Bronchial epithelial cell (primary cell): ENCODE measurements around the gene CORO2A. TPM values are rescaled to one million over a fixed set of nuclear protein-coding genes. Genes with fewer than 3 reads are reported as not detected.
A peak's percentile ranks its signal among the peaks of the same experiment; 100 is the strongest.
"Not testable (repeated sequence)": the region's sequence is repeated elsewhere in the genome, so short reads cannot be mapped to it uniquely, and the experiment has no call there.

Source experiments
- DNase-seq: peaks from one replicate; pipeline ENCODE4 v3.0.0-alpha.2; 2010; ENCODE audit warnings: low read depth
- FAIRE-seq: peaks from 2 replicates; lab custom pipeline; 2011; peaks lifted over from hg19 to GRCh38; lab: Jason Lieb, UNC
- H3K27me3 ChIP-seq: 2 replicates; pipeline ENCODE4 v1.5.1; 2011; ENCODE audit warnings: low read length; ENCODE audit not compliant: control insufficient read depth, insufficient read depth
- H3K36me3 ChIP-seq: 2 replicates; pipeline ENCODE4 v1.5.1; 2011; ENCODE audit warnings: low read length; ENCODE audit not compliant: control insufficient read depth, insufficient read depth
- H3K4me3 ChIP-seq: 2 replicates; pipeline ENCODE4 v1.5.1; 2011; ENCODE audit warnings: mild to moderate bottlenecking, low read depth, low read length, control low read depth
- total RNA-seq: library from RNA; depleted of rRNA; stranded (reverse); fragments of >200 nt; gene quantifications from 2 replicates; pipeline ENCODE4 v1.2.1, GENCODE V29; 2014
- TF ChIP-seq, protein P1 (sequence below): IDR thresholded peaks from 2 replicates; pipeline ENCODE4 v1.5.1; 2011; ENCODE audit warnings: mild to moderate bottlenecking, moderate library complexity, low read length, control low read depth, inconsistent platforms; ENCODE audit not compliant: insufficient read depth, severe bottlenecking

The CORO2A gene
- total RNA-seq, 1 donor from 2014 or later: 22.1 TPM

DNA sequence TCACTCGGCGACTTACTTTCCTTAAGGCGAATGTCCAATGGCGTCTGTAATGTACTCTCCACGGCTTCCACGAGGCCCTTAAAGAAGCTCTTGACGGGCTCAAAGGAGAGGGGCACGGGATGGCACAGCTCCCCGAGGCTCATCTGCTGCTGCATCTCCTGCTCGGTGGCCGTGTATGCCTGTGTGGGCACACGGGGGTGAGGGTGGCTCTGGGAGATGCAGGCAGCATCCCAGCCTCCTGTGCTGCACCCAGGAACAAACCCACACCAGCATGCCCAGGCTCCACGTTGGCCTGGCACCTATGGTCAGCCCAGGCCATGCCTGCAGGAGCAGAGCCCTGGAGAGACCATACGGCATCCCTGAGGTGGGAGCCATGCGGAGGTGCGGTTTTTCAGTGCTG, 97.6 kb downstream of the CORO2A start:
- H3K36me3 ChIP-seq: peaks cover 7% of the 10 kb centered on the region

DNA sequence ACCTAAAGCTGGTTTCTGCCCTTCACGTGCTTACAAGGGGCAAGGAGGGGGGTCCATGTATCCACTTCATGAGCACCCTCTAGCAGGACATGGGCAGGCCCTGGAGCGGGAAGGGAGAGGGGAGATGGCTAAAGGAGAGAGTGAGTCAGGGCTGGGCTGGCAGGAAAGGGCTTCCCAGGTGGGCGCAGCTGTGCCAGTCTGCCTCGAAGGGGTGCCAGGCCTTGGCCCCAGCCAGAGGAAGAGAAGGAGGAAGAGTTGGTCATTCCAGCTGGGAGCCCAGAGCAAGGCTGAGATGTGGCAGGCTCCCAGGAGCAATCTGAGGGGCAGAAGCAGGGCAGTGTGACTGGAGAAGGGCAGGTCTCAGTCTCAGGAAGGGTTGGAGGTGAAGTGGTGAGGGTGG, 98.1 kb downstream of the CORO2A start:
- DNase-seq (no peak), FAIRE-seq (no peak)
- H3K27me3 ChIP-seq: no peaks in the 10 kb centered on the region
- no peak overlapping the region for H3K4me3 ChIP-seq
- TF ChIP-seq, protein P1, sequence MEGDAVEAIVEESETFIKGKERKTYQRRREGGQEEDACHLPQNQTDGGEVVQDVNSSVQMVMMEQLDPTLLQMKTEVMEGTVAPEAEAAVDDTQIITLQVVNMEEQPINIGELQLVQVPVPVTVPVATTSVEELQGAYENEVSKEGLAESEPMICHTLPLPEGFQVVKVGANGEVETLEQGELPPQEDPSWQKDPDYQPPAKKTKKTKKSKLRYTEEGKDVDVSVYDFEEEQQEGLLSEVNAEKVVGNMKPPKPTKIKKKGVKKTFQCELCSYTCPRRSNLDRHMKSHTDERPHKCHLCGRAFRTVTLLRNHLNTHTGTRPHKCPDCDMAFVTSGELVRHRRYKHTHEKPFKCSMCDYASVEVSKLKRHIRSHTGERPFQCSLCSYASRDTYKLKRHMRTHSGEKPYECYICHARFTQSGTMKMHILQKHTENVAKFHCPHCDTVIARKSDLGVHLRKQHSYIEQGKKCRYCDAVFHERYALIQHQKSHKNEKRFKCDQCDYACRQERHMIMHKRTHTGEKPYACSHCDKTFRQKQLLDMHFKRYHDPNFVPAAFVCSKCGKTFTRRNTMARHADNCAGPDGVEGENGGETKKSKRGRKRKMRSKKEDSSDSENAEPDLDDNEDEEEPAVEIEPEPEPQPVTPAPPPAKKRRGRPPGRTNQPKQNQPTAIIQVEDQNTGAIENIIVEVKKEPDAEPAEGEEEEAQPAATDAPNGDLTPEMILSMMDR: no peak
- H3K36me3 ChIP-seq: peaks cover 7% of the 10 kb centered on the region

More for the DNA sequence above, 97.6 kb downstream of the CORO2A start:
- Histone ChIP-seq H3K4me3 (no peak overlapping the region), H3K27me3 (no peaks in the 10 kb centered on the region)
- FAIRE-seq (no peak), DNase-seq (no peak)
- TF ChIP-seq, protein P1: no peak

DNA sequence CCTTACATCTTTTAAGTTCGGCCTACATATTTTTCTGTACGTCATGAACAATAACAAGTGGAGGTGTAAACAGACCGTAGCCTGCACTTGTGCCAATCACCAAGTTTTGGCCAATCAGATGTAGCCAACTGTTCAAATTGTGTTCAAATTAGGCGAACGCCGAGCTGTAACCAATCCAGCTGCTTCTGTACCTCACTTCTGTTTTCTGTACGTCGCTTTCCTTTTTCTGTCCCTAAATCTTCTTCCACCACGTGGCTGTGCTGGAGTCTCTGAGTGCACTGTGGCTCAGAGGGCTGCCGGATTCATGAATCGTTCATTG, 99.9 kb downstream of the CORO2A start:
- H3K27me3 ChIP-seq: no peaks in the 10 kb centered on the region
- H3K36me3 ChIP-seq: peaks cover 7% of the 10 kb centered on the region
- DNase-seq (peak; percentile 56), FAIRE-seq (no peak)
- H3K4me3 ChIP-seq: peak overlapping the region; percentile 16
- TF ChIP-seq, protein P1: no peak

DNA sequence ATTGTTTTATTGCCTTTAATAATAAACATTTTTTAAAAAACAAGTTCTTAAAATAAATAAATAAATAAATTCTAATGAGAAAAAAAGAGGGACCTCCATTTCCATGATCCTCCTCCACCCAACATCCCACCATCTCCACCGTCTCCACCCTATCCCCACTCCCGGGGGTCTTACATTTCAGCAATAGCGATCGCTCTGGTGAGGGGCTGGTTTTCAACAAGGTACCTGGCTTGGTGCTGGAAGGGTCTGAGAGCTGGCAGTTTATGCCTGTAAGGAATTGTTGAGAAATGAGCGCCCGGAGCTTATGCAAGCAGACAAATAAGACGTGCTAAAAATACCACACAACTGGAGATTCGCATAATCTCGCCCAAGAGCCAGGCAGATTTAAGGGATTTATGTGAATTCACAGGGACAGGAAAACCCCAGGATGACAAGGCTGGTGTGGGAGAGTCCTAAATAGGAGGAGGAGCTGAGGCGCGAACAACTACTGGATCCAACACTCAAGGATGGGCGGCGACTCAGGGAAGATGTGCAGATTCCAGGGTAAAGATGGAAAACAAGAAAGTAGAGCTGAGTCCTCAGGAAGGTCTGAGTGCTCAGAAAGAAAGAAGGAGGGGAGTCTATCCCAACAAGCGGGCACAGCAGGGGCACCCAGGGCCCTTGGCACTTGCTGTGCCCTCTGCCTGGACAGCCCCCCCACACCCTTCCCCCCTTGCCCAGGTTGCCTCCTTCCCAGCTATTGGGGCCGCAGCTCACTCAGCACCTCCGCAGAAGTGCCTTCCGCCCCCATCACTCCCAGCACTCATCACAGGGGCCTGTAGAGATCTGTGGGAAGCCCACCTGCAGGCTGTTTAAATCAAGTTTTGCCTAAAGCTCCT, 100.5 kb downstream of the CORO2A start:
- Histone ChIP-seq H3K4me3 (peak overlapping the region; percentile 16), H3K27me3 (no peaks in the 10 kb centered on the region), H3K36me3 (peaks cover 7% of the 10 kb centered on the region)
- no peak for FAIRE-seq
- peak; percentile 70 for DNase-seq
- TF ChIP-seq, protein P1: no peak

DNA sequence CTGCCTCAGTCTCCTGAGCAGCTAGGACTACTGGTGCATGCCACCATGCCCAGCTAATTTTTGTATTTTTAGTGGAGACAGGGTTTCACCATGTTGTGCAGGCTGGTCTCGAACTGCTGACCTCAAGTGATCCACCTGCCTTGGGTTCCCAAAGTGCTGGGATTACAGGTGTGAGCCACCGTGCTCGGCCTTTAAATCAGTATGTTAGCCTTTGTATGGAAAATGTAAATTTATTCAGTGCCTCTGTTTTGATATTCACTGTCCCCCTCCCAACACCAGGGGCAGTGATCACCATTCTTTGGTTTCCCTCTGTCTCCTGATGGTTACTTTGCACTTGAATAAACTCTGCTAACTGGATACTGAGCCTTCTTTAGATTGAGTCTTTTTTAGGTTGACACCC, 101.8 kb downstream of the CORO2A start:
- not testable (repeated sequence) for H3K36me3 ChIP-seq, H3K27me3 ChIP-seq, DNase-seq, H3K4me3 ChIP-seq, FAIRE-seq

DNA sequence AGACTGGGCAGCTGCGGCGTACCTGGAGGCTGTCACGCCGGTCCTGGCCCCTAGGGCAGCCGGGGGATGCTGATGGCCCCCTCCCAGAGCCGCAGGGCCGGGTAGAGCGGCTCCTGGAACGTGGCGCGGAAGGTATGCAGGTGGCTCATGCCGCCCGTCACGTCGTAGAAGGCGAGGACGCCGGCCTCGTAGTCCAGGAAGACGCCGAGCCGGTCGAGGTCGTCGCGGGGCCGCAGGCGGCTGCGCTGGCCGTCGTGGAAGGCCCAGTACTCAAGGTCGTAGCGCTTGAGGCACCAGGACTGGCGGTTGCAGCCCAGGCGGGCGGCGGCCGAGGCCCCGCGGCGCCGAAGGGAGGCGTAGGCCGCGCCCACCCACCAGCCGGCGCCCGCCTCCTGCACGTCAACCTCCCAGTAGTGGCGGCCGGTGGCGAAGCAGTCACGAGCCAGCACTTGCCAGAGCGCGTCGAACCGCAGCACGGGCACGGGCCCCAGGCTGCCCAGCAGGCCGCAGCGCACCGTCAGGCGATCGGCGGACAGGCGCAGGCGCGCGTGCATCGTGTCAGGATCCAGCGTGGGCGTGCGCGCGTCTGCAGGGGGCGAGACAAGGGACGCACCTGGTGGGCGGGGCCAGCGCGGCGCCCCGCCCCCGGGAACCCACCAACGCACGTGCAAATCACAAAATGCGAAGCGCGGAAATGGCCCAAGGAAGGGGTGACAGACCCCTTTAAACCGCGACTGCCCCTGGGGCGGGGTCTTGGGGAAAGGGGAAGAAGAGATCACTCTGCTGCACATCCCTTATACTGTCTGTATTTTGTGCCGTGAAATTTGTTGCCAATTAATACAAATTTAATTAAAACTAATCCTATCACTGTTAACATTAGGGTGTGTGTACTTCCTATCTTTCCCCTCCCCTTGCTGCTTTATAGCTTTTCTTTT, 104.8 kb downstream of the CORO2A start:
- Histone ChIP-seq H3K4me3 (peak overlapping the region; percentile 28), H3K36me3 (peaks cover 1% of the 10 kb centered on the region), H3K27me3 (no peaks in the 10 kb centered on the region)
- TF ChIP-seq, protein P1: peak; percentile 5
- peak; percentile 81 for DNase-seq
- no peak for FAIRE-seq
